ENCODE data around the gene DYSF. TPM values are rescaled to one million over a fixed set of nuclear protein-coding genes. Genes with fewer than 3 reads are reported as not detected.
A peak's percentile ranks its signal among the peaks of the same experiment; 100 is the strongest.

The DYSF gene
- total RNA-seq, 4 donors from 2014 or later, result 0.93 to 3.2 (median 2.8) TPM

GRCh38 chr2:71714601-71715240, 261.4 kb downstream of the DYSF start:
- intact Hi-C loops (cut with DNase I; ENCODE audit: low total_unique reads), result no loop called here
- peak in 1 of 2 donors; percentile 13 for DNase-seq (ENCODE audit: low spot score in 2 of 2)
- TF ChIP-seq POLR2A (IDR thresholded peaks at IDR 0.05) (no peak), CTCF (IDR thresholded peaks at IDR 0.05) (no peak)
- H3K4me3 ChIP-seq (ENCODE audit: low read depth, poor library complexity, severe bottlenecking), result no peak overlapping the region
- 92 to 96% methylated on average over 4 of the region's 4 CpGs for WGBS, 2 donors

- TF ChIP-seq POLR2A (IDR thresholded peaks at IDR 0.05) (no peak), CTCF (IDR thresholded peaks at IDR 0.05) (no peak)
- DNase-seq (ENCODE audit: low spot score in 2 of 2), result peak in 1 of 2 donors; percentile 54
- WGBS, 2 donors, result 94 to 95% methylated on average over 6 of the region's 6 CpGs
- intact Hi-C loops (cut with DNase I; ENCODE audit: low total_unique reads), result no loop called here
- no peak overlapping the region for H3K4me3 ChIP-seq (ENCODE audit: low read depth, poor library complexity, severe bottlenecking)
Measured at GRCh38 chr2:71715241-71715750, 261.9 kb downstream of the DYSF start.

DNA sequence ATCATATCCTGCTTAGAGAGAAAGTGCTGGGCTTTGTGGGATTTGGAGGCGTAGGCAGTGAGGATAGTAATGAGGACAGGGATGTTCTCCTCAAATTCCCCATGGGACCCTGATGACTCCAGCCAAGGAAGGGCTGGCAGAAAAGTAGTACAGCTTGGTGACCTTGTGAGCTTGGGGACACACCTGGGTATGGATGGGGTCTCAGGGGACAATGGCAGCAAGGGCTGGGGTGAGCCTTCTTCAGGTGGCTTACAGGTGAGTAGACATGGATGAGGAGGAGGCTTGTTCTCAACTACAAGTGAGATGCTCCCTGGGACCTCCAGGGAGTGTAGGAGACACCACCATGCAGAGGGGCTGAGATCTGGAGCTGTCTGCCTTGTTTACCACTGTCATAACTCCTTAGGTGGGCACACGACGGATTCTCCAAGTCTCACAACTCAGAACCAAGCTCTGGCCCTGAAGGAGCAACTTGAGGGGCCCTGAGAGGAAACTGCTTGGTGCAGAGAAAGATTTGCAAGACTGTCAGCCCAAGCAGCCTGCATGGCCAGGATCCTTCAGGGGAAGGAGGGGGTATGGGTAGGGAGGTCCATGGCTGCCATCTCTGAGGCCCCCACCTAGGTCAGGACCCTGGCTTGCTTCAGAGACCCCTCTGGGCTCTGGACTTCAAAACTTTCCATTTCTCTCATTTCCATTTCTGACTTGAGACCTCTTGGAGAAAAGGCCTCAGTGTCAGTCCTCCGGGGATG, 262.8 kb downstream of the DYSF start:
- TF ChIP-seq POLR2A (IDR thresholded peaks at IDR 0.05) (no peak), CTCF (IDR thresholded peaks at IDR 0.05) (no peak)
- intact Hi-C loops (cut with DNase I; ENCODE audit: low total_unique reads), result no loop called here
- no peak overlapping the region for H3K4me3 ChIP-seq (ENCODE audit: low read depth, poor library complexity, severe bottlenecking)
- DNase-seq (ENCODE audit: low spot score in 2 of 2), result peak in 1 of 2 donors; percentile 59
- 85 to 89% methylated on average over 4 of the region's 4 CpGs for WGBS, 2 donors

DNA sequence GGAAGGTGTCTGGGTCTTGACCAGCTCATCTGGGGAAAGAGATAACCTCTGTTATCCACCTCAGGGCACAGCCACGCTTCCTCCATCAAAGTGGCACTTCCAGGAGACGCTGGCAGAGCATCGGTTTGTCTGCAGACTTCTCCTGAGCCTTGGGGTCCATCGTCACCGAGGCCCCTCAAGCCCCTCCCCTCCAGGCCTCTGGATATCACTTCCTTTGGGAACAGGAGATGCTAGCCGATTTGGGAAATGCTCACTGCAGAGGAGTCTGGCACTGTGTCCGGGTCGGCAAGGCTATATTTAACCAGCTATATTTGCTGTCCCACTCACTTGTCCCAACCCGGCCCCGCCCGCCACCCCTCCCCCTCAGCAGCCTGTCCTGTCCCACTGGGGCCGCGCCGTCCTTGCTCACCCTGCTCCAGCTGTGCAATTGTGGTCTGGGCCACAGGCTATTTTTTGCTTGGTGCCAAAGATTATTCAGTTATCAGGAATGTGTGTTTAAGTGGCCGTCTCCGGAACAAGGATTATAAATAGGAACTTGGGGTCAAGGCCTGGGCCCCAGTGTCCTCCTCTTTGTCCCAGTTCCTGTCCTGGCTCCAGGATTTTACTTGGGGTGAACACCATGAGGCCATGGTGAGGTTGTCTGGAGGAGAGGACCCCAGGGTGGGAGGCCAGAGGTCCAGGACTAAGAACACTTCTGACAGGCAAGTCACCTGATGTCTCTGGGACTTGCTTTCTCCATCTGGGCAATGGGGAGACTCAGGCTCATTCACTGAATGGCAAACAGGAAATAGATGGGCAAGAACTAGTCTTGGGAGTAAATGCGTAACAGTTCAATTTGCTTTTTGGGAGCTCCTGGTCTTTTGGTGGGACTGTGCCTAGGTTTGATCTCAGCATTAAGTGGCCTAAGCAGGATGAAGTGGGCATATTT, 263.6 kb downstream of the DYSF start:
- 49% methylated on average over 17 of the region's 17 CpGs for WGBS, 2 donors
- intact Hi-C loops (cut with DNase I; ENCODE audit: low total_unique reads), result no loop called here
- peak; percentile 79 to 95 for DNase-seq (ENCODE audit: low spot score in 2 of 2)
- no peak overlapping the region for H3K4me3 ChIP-seq (ENCODE audit: low read depth, poor library complexity, severe bottlenecking)
- no peak for TF ChIP-seq CTCF (IDR thresholded peaks at IDR 0.05)
- TF ChIP-seq POLR2A (IDR thresholded peaks at IDR 0.05), result no peak

DNA sequence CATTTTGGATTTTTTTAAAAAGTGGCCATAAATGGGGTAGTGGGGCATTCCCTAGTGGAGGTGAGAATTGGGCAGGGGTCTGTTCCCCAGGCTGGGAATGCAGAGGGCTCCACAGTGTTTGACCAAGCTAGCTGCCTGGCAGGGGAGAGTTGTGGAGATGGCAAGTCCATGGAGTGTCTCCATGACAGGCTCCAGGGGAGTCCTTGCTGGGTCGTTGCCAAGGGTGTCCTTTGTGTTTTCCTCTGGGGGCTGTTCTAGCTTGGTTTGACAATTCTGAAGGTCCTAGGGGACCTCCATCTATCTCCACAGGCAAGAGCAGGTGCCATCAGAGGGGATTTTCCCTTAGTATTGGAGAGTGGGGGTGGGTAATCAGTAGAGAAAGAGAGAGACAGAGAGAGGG, 265.3 kb downstream of the DYSF start:
- WGBS, 2 donors, result 60 to 67% methylated on average over 1 of the region's 1 CpG
- DNase-seq (ENCODE audit: low spot score in 2 of 2), result peak in 1 of 2 donors; percentile 81
- intact Hi-C loops (cut with DNase I; ENCODE audit: low total_unique reads), result no loop called here
- no peak for TF ChIP-seq POLR2A (IDR thresholded peaks at IDR 0.05)
- no peak for TF ChIP-seq CTCF (IDR thresholded peaks at IDR 0.05)
- H3K4me3 ChIP-seq (ENCODE audit: low read depth, poor library complexity, severe bottlenecking), result no peak overlapping the region

Data from lower leg skin (tissue), 4 donors.